HUES48 (cell line): ENCODE measurements around the gene TMEM43.

ENCODE experiments used
- H3K27ac ChIP-seq: one replicate; pipeline ENCODE4 v1.7.0; 2013; ENCODE audit warnings: low read depth, low read length, inconsistent platforms
- H3K27me3 ChIP-seq: 2 replicates; pipeline ENCODE4 v1.6.1; 2013; ENCODE audit warnings: mild to moderate bottlenecking, low read length; ENCODE audit not compliant: control insufficient read depth, insufficient read depth
- H3K36me3 ChIP-seq: 2 replicates; pipeline ENCODE4 v1.6.1; 2013; ENCODE audit warnings: low read length; ENCODE audit not compliant: control insufficient read depth, insufficient read depth
- H3K4me1 ChIP-seq: 2 replicates; pipeline ENCODE4 v1.6.1; 2013; ENCODE audit warnings: mild to moderate bottlenecking, low read length; ENCODE audit not compliant: control insufficient read depth, insufficient read depth
- H3K4me3 ChIP-seq: 2 replicates; pipeline ENCODE4 v1.5.1; 2013; ENCODE audit warnings: mild to moderate bottlenecking, low read depth, low read length
- H3K9ac ChIP-seq: 2 replicates; pipeline ENCODE4 v1.6.1; 2013; ENCODE audit warnings: mild to moderate bottlenecking, low read depth, low read length, moderate library complexity
- H3K9me3 ChIP-seq: 2 replicates; pipeline ENCODE4 v1.6.1; 2013; ENCODE audit warnings: low read length; ENCODE audit not compliant: control insufficient read depth, insufficient read depth

The TMEM43 gene

DNA sequence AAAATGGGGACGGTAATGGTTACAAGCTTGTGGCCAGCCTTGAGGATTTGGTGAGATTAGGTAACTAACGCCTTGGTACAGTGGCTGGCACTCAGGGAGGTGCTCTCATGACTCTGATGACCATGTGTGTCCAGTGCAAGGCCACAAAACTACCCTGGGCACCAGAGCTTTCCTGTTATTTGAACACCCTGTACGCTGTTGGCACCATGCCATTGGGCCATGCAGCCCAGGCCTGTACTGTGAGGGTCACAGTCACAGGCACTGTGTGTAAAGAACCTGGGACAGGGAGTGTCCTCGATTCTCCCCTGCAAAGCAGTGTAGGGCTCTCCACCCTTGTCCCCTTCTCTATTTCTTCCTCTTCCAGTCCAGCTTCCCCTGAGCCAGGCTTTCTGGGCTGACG lies 6.3 kb downstream of the TMEM43 start:
- Histone ChIP-seq H3K4me3 (no peak overlapping the region), H3K9me3 (no peaks in the 10 kb centered on the region), H3K27ac (no peak overlapping the region), H3K4me1 (peaks cover 2% of the 10 kb centered on the region; the same call in 1 of the 2 replicates), H3K27me3 (no peaks in the 10 kb centered on the region), H3K9ac (no peak overlapping the region), H3K36me3 (peaks cover 82% of the 10 kb centered on the region)

- peaks cover 92% of the 10 kb centered on the region for H3K36me3 ChIP-seq
- H3K27me3 ChIP-seq = no peaks in the 10 kb centered on the region
- H3K4me3 ChIP-seq = no peak overlapping the region
- no peak overlapping the region for H3K9ac ChIP-seq
- no peaks in the 10 kb centered on the region for H3K4me1 ChIP-seq
- no peak overlapping the region for H3K27ac ChIP-seq
- no peaks in the 10 kb centered on the region for H3K9me3 ChIP-seq
These were observed 7.3 kb downstream of the TMEM43 start for GRCh38 chr3:14132120-14132519.

- no peaks in the 10 kb centered on the region for H3K4me1 ChIP-seq
- no peak overlapping the region for H3K9ac ChIP-seq
- H3K27ac ChIP-seq = no peak overlapping the region
- no peaks in the 10 kb centered on the region for H3K9me3 ChIP-seq
- H3K4me3 ChIP-seq = no peak overlapping the region
- H3K36me3 ChIP-seq = peaks cover 92% of the 10 kb centered on the region
- no peaks in the 10 kb centered on the region for H3K27me3 ChIP-seq
These were observed 7.8 kb downstream of the TMEM43 start for GRCh38 chr3:14132689-14133088.

- H3K9ac ChIP-seq = no peak overlapping the region
- no peak overlapping the region for H3K4me3 ChIP-seq
- H3K27me3 ChIP-seq = no peaks in the 10 kb centered on the region
- H3K27ac ChIP-seq = no peak overlapping the region
- H3K9me3 ChIP-seq = no peaks in the 10 kb centered on the region
- no peaks in the 10 kb centered on the region for H3K4me1 ChIP-seq
- peaks cover 90% of the 10 kb centered on the region for H3K36me3 ChIP-seq
These were observed 8.4 kb downstream of the TMEM43 start for GRCh38 chr3:14133188-14133800.

DNA sequence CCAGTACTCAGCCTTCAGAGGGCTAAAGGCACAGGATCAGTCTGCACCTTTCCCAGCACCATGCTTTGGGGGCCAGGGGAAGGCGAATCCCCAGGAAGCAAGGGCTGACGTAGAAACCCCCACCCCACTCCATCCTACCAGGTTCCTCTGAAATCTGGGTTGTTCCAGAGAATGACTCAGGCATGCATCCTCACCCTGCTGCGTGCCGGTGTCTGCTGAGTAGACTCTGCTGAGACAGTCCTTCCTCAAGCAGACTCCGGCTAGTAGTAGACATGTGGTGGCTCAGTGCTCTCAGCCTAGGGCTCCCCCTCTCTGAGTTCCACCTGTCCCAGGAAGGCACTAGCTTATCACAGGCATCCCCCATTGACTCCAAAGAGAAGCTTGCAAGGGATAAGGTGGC lies 9.0 kb downstream of the TMEM43 start:
- no peaks in the 10 kb centered on the region for H3K27me3 ChIP-seq
- H3K4me1 ChIP-seq = no peaks in the 10 kb centered on the region
- H3K27ac ChIP-seq = no peak overlapping the region
- H3K9ac ChIP-seq = no peak overlapping the region
- H3K9me3 ChIP-seq = no peaks in the 10 kb centered on the region
- peaks cover 90% of the 10 kb centered on the region for H3K36me3 ChIP-seq
- no peak overlapping the region for H3K4me3 ChIP-seq

DNA sequence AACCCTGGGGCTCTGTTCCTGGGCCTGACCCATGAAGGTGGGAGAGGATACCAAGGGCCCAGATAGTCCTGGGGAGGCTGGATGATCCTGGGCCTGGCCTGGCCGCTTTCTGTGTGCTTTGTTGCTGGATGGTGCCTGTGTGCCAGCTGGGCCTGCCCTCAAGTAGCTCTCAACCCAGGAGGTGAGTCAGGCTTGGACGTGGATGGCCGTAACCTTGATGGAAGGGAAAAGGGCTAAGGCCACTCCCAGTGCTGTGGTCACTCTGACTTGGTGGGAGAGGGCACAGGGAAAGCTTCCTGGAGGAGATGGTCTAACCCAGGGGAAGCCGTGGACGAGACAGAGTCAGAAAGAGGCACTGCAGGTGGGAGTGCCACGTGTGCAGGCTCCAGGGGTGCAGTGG lies 9.4 kb downstream of the TMEM43 start:
- no peaks in the 10 kb centered on the region for H3K4me1 ChIP-seq
- no peaks in the 10 kb centered on the region for H3K27me3 ChIP-seq
- no peaks in the 10 kb centered on the region for H3K9me3 ChIP-seq
- H3K27ac ChIP-seq = no peak overlapping the region
- H3K36me3 ChIP-seq = peaks cover 91% of the 10 kb centered on the region
- no peak overlapping the region for H3K4me3 ChIP-seq
- H3K9ac ChIP-seq = no peak overlapping the region

DNA sequence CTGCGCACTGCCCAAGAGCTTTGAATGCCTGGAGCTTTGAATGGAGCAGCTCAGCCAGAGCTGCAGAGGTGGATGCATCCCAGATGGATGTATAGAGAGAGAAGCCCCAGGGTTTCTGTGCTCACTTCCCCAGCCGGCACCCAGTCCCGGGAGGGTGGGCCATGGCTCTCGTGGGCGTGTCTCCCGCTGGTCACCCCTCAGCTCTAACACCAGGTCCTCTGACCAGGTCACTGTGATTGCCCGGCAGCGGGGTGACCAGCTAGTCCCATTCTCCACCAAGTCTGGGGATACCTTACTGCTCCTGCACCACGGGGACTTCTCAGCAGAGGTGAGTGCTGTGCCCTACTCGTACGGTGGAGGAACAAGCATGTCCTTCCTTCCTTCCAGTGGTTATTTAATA lies 10.7 kb downstream of the TMEM43 start:
- Histone ChIP-seq H3K9ac (no peak overlapping the region), H3K27me3 (no peaks in the 10 kb centered on the region), H3K36me3 (peaks cover 91% of the 10 kb centered on the region), H3K4me3 (no peak overlapping the region), H3K4me1 (no peaks in the 10 kb centered on the region), H3K9me3 (no peaks in the 10 kb centered on the region), H3K27ac (no peak overlapping the region)

GRCh38 chr3:14137004-14137403 lies 12.2 kb downstream of the TMEM43 start:
- H3K4me3 ChIP-seq = no peak overlapping the region
- no peak overlapping the region for H3K9ac ChIP-seq
- no peaks in the 10 kb centered on the region for H3K9me3 ChIP-seq
- H3K36me3 ChIP-seq = peaks cover 91% of the 10 kb centered on the region
- H3K27me3 ChIP-seq = no peaks in the 10 kb centered on the region
- H3K4me1 ChIP-seq = no peaks in the 10 kb centered on the region
- H3K27ac ChIP-seq = no peak overlapping the region

DNA sequence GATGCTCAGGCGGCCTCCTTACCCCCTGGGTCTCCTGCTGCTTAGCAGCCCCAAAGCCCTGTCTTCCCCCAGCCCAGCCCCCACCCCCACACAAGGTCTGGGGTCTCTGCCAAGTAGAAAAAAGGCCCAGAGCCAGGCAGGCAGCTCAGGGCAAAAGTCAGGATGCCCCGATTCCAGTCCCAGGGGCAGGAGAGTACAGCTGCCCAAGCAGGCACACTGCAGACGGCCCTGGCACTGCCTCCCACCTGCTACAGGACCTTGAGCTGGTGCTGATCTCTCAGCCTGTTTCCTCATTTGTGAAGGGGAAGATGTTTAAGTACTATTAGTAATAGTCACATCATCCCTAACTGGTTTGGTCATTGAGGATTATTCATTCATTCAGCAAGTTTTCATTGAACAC lies 12.6 kb downstream of the TMEM43 start:
- Histone ChIP-seq H3K27me3 (no peaks in the 10 kb centered on the region), H3K9ac (no peak overlapping the region), H3K9me3 (no peaks in the 10 kb centered on the region), H3K4me1 (no peaks in the 10 kb centered on the region), H3K36me3 (peaks cover 91% of the 10 kb centered on the region), H3K27ac (no peak overlapping the region), H3K4me3 (no peak overlapping the region)

- Histone ChIP-seq H3K4me1 (peaks cover 4% of the 10 kb centered on the region; the same call in 1 of the 2 replicates), H3K27me3 (no peaks in the 10 kb centered on the region), H3K9ac (no peak overlapping the region), H3K9me3 (no peaks in the 10 kb centered on the region), H3K36me3 (peaks cover 86% of the 10 kb centered on the region), H3K27ac (no peak overlapping the region), H3K4me3 (no peak overlapping the region)
These were observed 13.4 kb downstream of the TMEM43 start for GRCh38 chr3:14138109-14138877.

GRCh38 chr3:14138878-14139655 lies 14.2 kb downstream of the TMEM43 start:
- H3K27me3 ChIP-seq = no peaks in the 10 kb centered on the region
- H3K9me3 ChIP-seq = no peaks in the 10 kb centered on the region
- H3K27ac ChIP-seq = no peak overlapping the region
- H3K4me1 ChIP-seq = peaks cover 8% of the 10 kb centered on the region; the same call in 1 of the 2 replicates
- H3K9ac ChIP-seq = no peak overlapping the region
- peaks cover 80% of the 10 kb centered on the region for H3K36me3 ChIP-seq
- no peak overlapping the region for H3K4me3 ChIP-seq
